Activated CD8-positive, alpha-beta memory T cell treated with anti-CD3 and anti-CD28 coated beads for 24 hours (primary cell): Measurements from ENCODE around the gene BCAS1.
"Not testable (repeated sequence)": the region's sequence is repeated elsewhere in the genome, so short reads cannot be mapped to it uniquely, and the experiment has no call there.

ENCODE experiments used
- DNase-seq: peaks from one replicate; pipeline ENCODE4 v3.0.0-alpha.2; 2020

BCAS1 gene

GRCh38 chr20:54014293-54014926 is 56.0 kb downstream of the BCAS1 start:
- no peak for DNase-seq

DNA sequence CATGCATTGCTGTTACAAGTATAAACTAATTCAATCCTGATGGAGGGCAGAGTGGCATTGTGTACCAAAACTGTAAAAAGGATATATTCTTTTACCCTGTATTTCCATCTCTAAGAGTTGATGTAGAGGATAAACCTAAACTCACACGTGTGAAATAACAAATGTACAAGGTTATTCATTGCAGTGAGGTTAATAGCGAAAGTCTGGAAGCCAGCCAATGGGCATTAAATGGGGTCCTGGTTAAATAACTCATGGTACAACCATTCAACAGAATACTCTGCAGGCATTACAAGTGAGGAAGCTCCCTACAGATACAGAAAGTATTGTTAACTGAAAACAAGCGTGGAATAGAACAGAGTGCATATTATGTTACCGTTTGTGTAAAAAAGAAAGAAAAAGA is 56.9 kb downstream of the BCAS1 start:
- DNase-seq = no peak

DNA sequence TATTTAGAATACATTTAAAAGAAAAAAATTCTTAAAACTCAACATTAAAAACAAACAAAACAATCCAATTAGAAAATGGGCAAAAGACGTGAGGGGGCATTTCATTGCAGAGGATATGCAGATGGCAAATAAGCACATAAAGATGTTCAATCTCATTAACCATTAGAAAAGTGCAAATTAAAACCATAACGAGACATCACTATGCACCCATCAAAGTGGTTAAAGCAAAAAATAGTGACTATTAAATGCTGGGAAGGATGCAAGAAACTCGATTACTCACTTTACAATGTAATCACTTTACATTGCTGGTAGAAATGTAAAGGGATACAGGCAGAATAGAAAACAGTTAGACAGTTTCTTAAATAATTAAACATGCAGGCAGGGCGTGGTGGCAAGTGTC is 59.0 kb downstream of the BCAS1 start:
- no peak for DNase-seq

DNA sequence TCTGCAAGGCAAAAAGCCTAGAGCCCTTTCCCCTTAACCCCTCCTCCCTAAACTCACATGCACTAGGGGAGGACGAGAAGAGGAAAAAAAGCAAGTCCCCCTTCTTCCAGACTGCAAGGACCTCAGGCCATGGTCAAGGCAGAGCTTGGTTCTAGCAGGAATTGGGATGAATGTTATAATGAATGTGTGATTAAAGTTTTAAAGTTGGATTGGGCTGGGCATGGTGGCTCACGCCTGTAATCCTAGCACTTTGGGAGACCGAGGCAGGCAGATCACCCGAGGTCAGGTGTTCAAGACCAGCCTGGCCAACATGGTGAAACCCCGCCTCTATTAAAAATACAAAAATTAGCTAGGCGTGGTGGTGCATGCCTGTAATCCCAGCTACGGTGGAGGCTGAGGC is 64.2 kb downstream of the BCAS1 start:
- DNase-seq = not testable (repeated sequence)

DNA sequence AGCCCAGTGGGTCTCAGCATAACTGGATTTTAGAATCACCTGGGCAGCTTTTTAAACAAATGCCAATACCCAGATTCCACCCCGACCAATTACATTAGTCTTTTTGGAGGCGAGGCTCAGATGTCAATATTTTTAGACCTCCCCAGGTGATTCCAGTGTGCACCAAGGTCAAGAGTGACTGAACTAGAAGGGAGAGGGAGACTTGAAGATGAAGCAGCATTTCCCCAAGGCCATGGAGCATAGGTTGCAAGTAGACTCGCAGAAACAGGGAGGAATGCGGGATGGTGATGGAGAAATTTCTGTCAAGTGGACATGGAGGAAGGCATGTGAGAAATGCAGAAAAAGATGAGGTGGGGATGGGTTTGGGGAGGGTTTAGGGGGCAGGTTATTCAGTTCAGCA is 64.9 kb downstream of the BCAS1 start:
- no peak for DNase-seq

GRCh38 chr20:54004445-54004844 is 65.9 kb downstream of the BCAS1 start:
- no peak for DNase-seq

- no peak for DNase-seq
Observed at GRCh38 chr20:54002741-54003140, 67.7 kb downstream of the BCAS1 start.

DNA sequence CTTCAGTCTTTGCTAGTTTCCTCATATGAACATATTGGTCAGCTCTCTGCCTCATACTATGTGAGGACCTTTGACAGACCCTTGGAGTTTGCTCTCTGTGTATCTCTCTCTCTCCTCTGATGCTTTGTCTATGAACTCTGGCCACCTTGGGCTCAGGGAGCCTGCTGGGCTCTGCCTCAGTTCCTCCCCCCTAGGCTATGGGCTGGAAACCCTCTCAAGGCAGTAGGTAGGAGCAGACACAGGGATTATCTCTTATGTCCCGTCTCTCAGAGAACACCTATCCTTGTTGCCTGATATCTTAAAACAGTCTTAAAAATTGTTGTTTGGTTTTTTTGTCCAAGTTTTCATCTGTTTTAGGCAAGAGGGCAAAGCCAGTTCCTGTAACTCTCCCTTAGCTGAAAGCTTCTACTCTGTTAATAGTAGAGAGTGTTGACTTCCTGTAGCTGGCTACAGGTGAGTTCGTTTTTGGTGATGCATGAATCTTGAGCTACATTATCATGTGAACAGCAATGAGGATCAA is 68.3 kb downstream of the BCAS1 start:
- no peak for DNase-seq

- no peak for DNase-seq
Observed at GRCh38 chr20:54000914-54001313, 69.5 kb downstream of the BCAS1 start.

GRCh38 chr20:54000262-54000661 is 70.1 kb downstream of the BCAS1 start:
- DNase-seq = no peak

DNA sequence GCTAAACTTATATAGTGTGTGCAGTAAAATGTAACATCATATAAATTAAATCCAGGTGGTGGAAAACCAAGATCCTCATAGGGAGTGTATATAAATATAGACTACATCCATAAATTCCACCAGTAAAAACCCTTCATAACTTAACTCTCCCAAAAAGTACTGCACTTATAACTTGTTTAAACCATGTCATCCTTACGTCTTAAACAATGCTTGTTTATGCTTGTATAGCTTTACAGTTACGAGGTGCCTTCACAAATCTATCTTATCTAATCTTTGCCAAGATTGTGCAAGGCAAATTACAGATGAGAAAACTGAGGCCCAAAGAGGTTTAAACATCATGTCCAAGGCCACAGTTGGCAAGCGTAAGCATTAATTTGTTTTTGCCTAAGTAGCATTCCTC is 71.3 kb downstream of the BCAS1 start:
- no peak for DNase-seq

DNA sequence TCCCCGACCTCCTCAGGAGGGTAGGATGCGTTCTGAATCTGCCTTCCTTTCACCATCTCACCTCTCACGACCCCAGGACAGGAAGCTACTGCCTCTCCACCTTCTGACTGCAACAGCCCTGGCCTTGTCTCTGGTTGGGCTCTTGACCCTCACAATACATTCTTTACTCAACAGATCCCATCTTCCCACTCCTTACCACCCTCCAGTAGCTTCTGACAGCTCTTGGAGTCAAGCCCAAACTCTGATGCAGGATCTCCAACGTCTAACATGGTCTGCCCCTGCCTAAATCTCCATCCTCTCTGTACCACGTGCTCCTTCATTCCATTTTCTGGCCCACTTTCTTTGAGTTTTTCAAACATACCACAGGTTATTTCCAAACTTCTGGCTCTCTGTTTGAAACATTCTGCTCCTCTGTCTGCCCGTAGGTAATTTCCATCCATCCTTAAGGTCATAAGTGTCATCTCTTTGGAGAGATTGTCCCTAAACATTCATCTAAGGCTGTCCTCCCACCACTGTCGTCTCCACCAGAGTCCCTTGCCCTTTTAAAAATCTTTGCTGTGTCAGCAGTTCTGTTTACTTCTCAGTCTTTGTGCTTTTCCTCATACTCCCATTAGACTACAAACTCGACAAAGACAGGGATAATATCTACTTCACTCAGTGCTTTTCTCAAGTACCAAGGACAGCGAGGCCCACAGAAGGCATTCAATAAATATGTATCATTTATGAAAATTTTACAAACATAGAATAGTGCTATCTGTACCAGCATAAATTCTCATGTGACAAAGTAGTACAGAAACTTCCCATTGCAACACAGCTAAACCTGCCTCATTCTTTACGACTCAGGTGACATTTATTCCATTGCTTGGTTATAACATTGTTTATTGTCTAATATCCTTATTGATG is 73.6 kb downstream of the BCAS1 start:
- no peak for DNase-seq

DNA sequence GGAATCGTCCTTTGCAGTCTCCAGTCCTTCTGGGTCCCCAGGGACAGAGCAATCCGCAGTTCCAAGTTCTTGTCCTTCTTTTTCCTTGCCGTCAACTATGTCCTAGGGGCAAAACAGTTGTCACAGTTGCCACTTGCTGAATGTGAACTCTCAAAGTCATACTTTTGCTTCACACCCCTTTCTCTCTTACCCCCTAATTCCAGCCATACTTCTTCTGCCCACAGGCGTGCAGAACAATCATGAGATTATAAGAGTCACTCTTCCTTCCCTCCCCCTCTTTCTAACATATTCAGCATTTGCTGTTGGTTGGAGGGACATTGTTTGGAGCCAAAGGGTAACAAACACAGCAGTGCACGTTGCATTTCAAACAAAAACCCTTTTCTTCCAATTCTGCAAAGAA is 74.4 kb downstream of the BCAS1 start:
- DNase-seq = no peak

GRCh38 chr20:53994088-53994487 is 76.3 kb downstream of the BCAS1 start:
- no peak for DNase-seq

- DNase-seq = no peak
Observed at GRCh38 chr20:53993310-53993709, 77.1 kb downstream of the BCAS1 start.

DNA sequence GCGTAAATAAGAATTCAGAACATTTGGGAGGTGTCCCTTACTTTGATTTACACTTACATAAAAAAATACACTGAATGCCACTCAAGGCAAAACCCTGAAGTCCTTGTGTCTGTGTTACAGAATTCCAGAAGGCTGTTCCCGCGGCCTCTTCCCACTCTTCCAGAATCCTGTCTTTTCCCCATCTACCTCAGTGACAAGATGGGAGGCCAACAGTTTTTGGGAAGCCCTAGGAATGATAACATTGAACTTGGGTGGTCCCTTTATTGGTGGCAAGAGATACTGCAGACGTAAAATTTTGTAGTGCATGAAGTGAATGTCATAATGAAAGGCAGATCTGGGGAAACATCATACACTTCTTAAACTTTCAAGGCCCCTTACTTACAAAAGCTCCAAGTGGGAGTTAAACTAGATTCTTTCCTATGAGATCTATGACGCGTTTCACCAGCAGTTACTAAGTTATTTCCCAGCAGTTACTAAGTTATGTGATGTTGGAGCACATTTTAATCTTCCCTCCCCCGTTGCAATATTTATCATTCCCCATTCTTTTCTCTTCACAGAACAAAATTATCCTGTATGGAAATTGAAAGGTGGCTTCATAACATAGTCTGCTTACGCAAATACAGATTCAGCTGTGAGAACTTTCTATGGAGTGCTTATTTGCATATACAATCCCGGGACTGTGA is 79.5 kb downstream of the BCAS1 start:
- DNase-seq = no peak

DNA sequence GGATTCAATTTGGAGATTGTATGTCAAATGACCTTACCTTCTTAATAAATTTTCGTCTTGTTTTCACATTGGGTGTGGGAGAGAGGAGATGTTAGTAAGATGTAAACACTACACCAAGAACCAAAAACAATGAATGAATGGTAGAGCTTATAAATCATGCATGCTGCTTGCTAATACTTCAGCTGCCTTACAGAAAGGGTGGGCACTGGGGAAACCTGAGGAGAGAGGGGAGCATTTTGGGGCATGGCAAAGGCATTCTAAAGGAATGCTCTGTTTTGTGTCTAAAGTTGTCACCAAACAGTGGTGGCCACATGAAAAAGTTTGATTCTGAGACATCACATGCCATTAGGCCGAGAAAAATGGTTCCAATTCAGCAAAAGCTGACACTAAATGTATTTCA is 80.4 kb downstream of the BCAS1 start:
- no peak for DNase-seq

DNA sequence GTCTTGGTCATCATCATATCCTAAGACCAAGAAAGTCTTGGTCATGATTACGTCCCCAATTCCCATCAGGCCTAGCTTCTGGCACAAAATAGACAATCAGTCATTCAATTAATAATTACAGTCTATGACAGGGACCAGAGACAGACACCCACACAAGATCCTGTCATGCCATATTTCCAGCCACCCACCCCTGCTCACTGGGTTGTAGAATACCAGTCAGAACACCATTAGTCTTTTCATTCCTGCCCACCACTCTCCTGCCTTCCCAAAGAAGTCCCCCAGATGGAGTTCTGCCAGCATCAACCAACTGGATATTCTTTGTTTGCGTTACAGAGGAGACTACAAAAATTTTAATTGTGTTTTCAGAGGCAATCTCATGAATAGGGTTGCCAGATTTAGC is 81.0 kb downstream of the BCAS1 start:
- DNase-seq = no peak

- DNase-seq = no peak
Observed at GRCh38 chr20:53986037-53986650, 84.2 kb downstream of the BCAS1 start.

- DNase-seq = no peak
Observed at GRCh38 chr20:53985150-53985518, 85.3 kb downstream of the BCAS1 start.

GRCh38 chr20:53984356-53985149 is 85.8 kb downstream of the BCAS1 start:
- no peak for DNase-seq

- DNase-seq = no peak
Observed at GRCh38 chr20:53983401-53983800, 87.0 kb downstream of the BCAS1 start.
